HPDE6-E6E7 (cell line): ENCODE measurements around the gene LRRTM4.
"Not testable (repeated sequence)": the region's sequence is repeated elsewhere in the genome, so short reads cannot be mapped to it uniquely, and the experiment has no call there.

Experiments used
- DNase-seq: peaks from one replicate; pipeline ENCODE4 v3.0.0; 2011; ENCODE audit warnings: missing footprints; ENCODE audit errors: extremely low spot score

Gene LRRTM4

GRCh38 chr2:77169426-77169825 lies 352.8 kb downstream of the LRRTM4 start:
- DNase-seq, result no peak

GRCh38 chr2:77164021-77164420 lies 358.2 kb downstream of the LRRTM4 start:
- DNase-seq, result not testable (repeated sequence)

GRCh38 chr2:77161009-77161408 lies 361.2 kb downstream of the LRRTM4 start:
- DNase-seq, result peak; percentile 70

GRCh38 chr2:77156599-77156998 lies 365.6 kb downstream of the LRRTM4 start:
- DNase-seq, result no peak

- DNase-seq, result no peak
Measured at GRCh38 chr2:77155511-77155910, 366.7 kb downstream of the LRRTM4 start.

- DNase-seq, result no peak
Measured at GRCh38 chr2:77149565-77149964, 372.6 kb downstream of the LRRTM4 start.

GRCh38 chr2:77147153-77147552 lies 375.0 kb downstream of the LRRTM4 start:
- DNase-seq, result no peak

- no peak for DNase-seq
Measured at GRCh38 chr2:77144772-77145171, 377.4 kb downstream of the LRRTM4 start.

- DNase-seq, result no peak
Measured at GRCh38 chr2:77142141-77142540, 380.0 kb downstream of the LRRTM4 start.

GRCh38 chr2:77128479-77128878 lies 393.7 kb downstream of the LRRTM4 start:
- DNase-seq, result not testable (repeated sequence)

GRCh38 chr2:77127345-77127744 lies 394.8 kb downstream of the LRRTM4 start:
- no peak for DNase-seq

GRCh38 chr2:77121518-77121917 lies 400.7 kb downstream of the LRRTM4 start:
- no peak for DNase-seq

GRCh38 chr2:77119333-77119732 lies 402.8 kb downstream of the LRRTM4 start:
- no peak for DNase-seq

- no peak for DNase-seq
Measured at GRCh38 chr2:77108915-77109314, 413.3 kb downstream of the LRRTM4 start.

- no peak for DNase-seq
Measured at GRCh38 chr2:77105008-77105407, 417.2 kb downstream of the LRRTM4 start.

GRCh38 chr2:77104554-77104953 lies 417.6 kb downstream of the LRRTM4 start:
- DNase-seq, result no peak

GRCh38 chr2:77102927-77103326 lies 419.2 kb downstream of the LRRTM4 start:
- DNase-seq, result no peak

- no peak for DNase-seq
Measured at GRCh38 chr2:77101796-77102452, 420.3 kb downstream of the LRRTM4 start.

- DNase-seq, result no peak
Measured at GRCh38 chr2:77099961-77100360, 422.2 kb downstream of the LRRTM4 start.

GRCh38 chr2:77095525-77095924 lies 426.7 kb downstream of the LRRTM4 start:
- not testable (repeated sequence) for DNase-seq

GRCh38 chr2:77095096-77095495 lies 427.1 kb downstream of the LRRTM4 start:
- DNase-seq, result no peak

GRCh38 chr2:77088424-77088823 lies 433.8 kb downstream of the LRRTM4 start:
- not testable (repeated sequence) for DNase-seq

GRCh38 chr2:77087987-77088414 lies 434.2 kb downstream of the LRRTM4 start:
- no peak for DNase-seq

GRCh38 chr2:77086478-77086877 lies 435.7 kb downstream of the LRRTM4 start:
- DNase-seq, result no peak
